Loucy (cell line): ENCODE measurements around the gene OR2M7.
"Not testable (repeated sequence)": the region's sequence is repeated elsewhere in the genome, so short reads cannot be mapped to it uniquely, and the experiment has no call there.

Experiments
- H2AFZ ChIP-seq: fragments of 200-600 bp; sonication (generic); 2 replicates; pipeline ENCODE4 v1.6.0; 2016; ENCODE audit warnings: antibody characterized with exemption, mild to moderate bottlenecking, low read length, moderate library complexity
- H3F3A ChIP-seq: fragments of 200-600 bp; 2 replicates; pipeline ENCODE4 v1.6.0; 2016; ENCODE audit warnings: antibody characterized with exemption, low read depth, mild to moderate bottlenecking
- H3K27me3 ChIP-seq: fragments of 200-600 bp; sonication (generic); 2 replicates; pipeline ENCODE4 v1.6.1; 2014; ENCODE audit warnings: low read length, mild to moderate bottlenecking; ENCODE audit not compliant: insufficient read depth, poor library complexity, severe bottlenecking
- H3K36me3 ChIP-seq: fragments of 200-600 bp; sonication (generic); 2 replicates; pipeline ENCODE4 v1.6.1; 2016; ENCODE audit warnings: low read length; ENCODE audit not compliant: insufficient read depth
- H3K4me1 ChIP-seq: fragments of 200-600 bp; sonication (generic); 2 replicates; pipeline ENCODE4 v1.5.1; 2014; ENCODE audit warnings: low read length, mild to moderate bottlenecking; ENCODE audit not compliant: insufficient read depth, poor library complexity, severe bottlenecking
- H3K4me2 ChIP-seq: fragments of 200-600 bp; sonication (generic); 2 replicates; pipeline ENCODE4 v1.6.0; 2014; ENCODE audit warnings: antibody characterized with exemption, low read length, low read depth, mild to moderate bottlenecking; ENCODE audit not compliant: poor library complexity, severe bottlenecking
- H3K4me3 ChIP-seq: fragments of 200-600 bp; sonication (generic); 2 replicates; pipeline ENCODE4 v1.5.1; 2014; ENCODE audit warnings: low read length, mild to moderate bottlenecking, mixed read lengths; ENCODE audit not compliant: poor library complexity, severe bottlenecking
- H3K79me2 ChIP-seq: fragments of 200-600 bp; sonication (generic); 2 replicates; pipeline ENCODE4 v1.6.1; 2014; ENCODE audit warnings: low read length; ENCODE audit not compliant: insufficient read depth
- H3K9ac ChIP-seq: fragments of 200-600 bp; sonication (generic); 2 replicates; pipeline ENCODE4 v1.6.0; 2014; ENCODE audit warnings: mild to moderate bottlenecking, low read depth, low read length, moderate library complexity; ENCODE audit not compliant: poor library complexity, severe bottlenecking
- H3K9me2 ChIP-seq: fragments of 200-600 bp; sonication (generic); replicated peaks from 2 replicates; pipeline ENCODE4 v1.6.1; 2016; ENCODE audit warnings: low read depth, low read length, mixed read lengths
- H3K9me3 ChIP-seq: fragments of 200-600 bp; sonication (generic); 2 replicates; pipeline ENCODE4 v1.6.1; 2014; ENCODE audit warnings: mild to moderate bottlenecking, antibody characterized with exemption, low read length, low read depth; ENCODE audit not compliant: insufficient read depth
- H4K20me1 ChIP-seq: fragments of 200-600 bp; sonication (generic); 2 replicates; pipeline ENCODE4 v1.6.0; 2014; ENCODE audit warnings: antibody characterized with exemption, low read length, mild to moderate bottlenecking; ENCODE audit not compliant: insufficient read depth, poor library complexity, severe bottlenecking
- CTCF ChIP-seq: fragments of 200-600 bp; sonication (generic); conservative IDR thresholded peaks from 2 replicates; pipeline ENCODE4 v1.5.1; 2014; ENCODE audit warnings: mild to moderate bottlenecking, antibody characterized with exemption, low read length
- EZH2phosphoT487 ChIP-seq: fragments of 200-600 bp; IDR thresholded peaks from 2 replicates; pipeline ENCODE4 v1.6.1; 2018; ENCODE audit warnings: antibody characterized with exemption, mild to moderate bottlenecking, moderate library complexity, borderline replicate concordance

The OR2M7 gene

GRCh38 chr1:248306103-248306502, 18.3 kb downstream of the OR2M7 start:
- Histone ChIP-seq H3K4me3 (no peak overlapping the region), H3K4me2 (no peak overlapping the region), H3K27me3 (no peaks in the 10 kb centered on the region), H3K9me2 (no peaks in the 10 kb centered on the region), H3K9ac (no peak overlapping the region), H3K4me1 (no peaks in the 10 kb centered on the region), H3K79me2 (no peaks in the 10 kb centered on the region), H3F3A (no peaks in the 10 kb centered on the region), H4K20me1 (no peaks in the 10 kb centered on the region), H3K9me3 (no peaks in the 10 kb centered on the region; the same call in 1 of the 2 replicates), H2AFZ (no peak overlapping the region), H3K36me3 (no peaks in the 10 kb centered on the region)
- TF ChIP-seq CTCF: no peak
- no peak for TF ChIP-seq EZH2phosphoT487

- H4K20me1 ChIP-seq, H3K4me3 ChIP-seq, H3K9me2 ChIP-seq, H3K9ac ChIP-seq, H3F3A ChIP-seq, H3K9me3 ChIP-seq, H3K4me1 ChIP-seq, H3K27me3 ChIP-seq, H2AFZ ChIP-seq, H3K4me2 ChIP-seq, H3K36me3 ChIP-seq, H3K79me2 ChIP-seq: not testable (repeated sequence)
Observed at GRCh38 chr1:248305672-248306071, 18.7 kb downstream of the OR2M7 start.

GRCh38 chr1:248303324-248303723, 21.0 kb downstream of the OR2M7 start, which contains the start of gene OR2T12:
Gene OR2T12 (minus strand): TSS chr1:248303424. CDS start chr1:248295578, 7,846 bp downstream.
- Histone ChIP-seq H3K4me1 (no peaks in the 10 kb centered on the region), H3K79me2 (no peaks in the 10 kb centered on the region), H3K27me3 (no peaks in the 10 kb centered on the region), H3K4me2 (no peak within 1 kb of the TSS), H3K9ac (no peak within 1 kb of the TSS), H3K4me3 (no peak within 1 kb of the TSS), H3F3A (no peaks in the 10 kb centered on the region), H3K9me3 (no peaks in the 10 kb centered on the region; the same call in 1 of the 2 replicates), H2AFZ (no peak within 1 kb of the TSS), H4K20me1 (no peaks in the 10 kb centered on the region), H3K9me2 (no peaks in the 10 kb centered on the region), H3K36me3 (no peaks in the 10 kb centered on the region)
- TF ChIP-seq EZH2phosphoT487: no peak
- no peak for TF ChIP-seq CTCF

GRCh38 chr1:248288391-248288790, 36.0 kb downstream of the OR2M7 start:
- Histone ChIP-seq H4K20me1 (no peaks in the 10 kb centered on the region), H2AFZ (no peak overlapping the region), H3K79me2 (no peaks in the 10 kb centered on the region), H3K9me3 (no peaks in the 10 kb centered on the region), H3K9me2 (no peaks in the 10 kb centered on the region), H3K9ac (no peak overlapping the region), H3K4me3 (no peak overlapping the region), H3K4me1 (no peaks in the 10 kb centered on the region), H3K36me3 (no peaks in the 10 kb centered on the region), H3K27me3 (no peaks in the 10 kb centered on the region), H3F3A (no peaks in the 10 kb centered on the region), H3K4me2 (no peak overlapping the region)
- TF ChIP-seq CTCF (no peak), EZH2phosphoT487 (no peak)
